Panc1 (cell line): ENCODE data around the gene TBC1D2B.

ENCODE experiments used
- CTCF ChIP-seq: fragments of 450-650 bp; IDR thresholded peaks from 2 replicates; pipeline ENCODE4 v1.5.1; 2017; ENCODE audit warnings: mild to moderate bottlenecking
- POLR2AphosphoS5 ChIP-seq: IDR thresholded peaks from 2 replicates; pipeline ENCODE4 v1.6.1; 2012; ENCODE audit warnings: mild to moderate bottlenecking, low read depth, low read length, moderate library complexity
- REST ChIP-seq, 2 experiments: IDR thresholded peaks; 2 replicates each; pipeline ENCODE4 v1.6.1; 2011 to 2012; ENCODE audit warnings: low read depth in 2 of 2, control low read depth in 1 of 2, low read length in 1 of 2, mild to moderate bottlenecking in 1 of 2, moderate library complexity in 1 of 2; ENCODE audit not compliant: insufficient read depth in 1 of 2
- SIN3A ChIP-seq: IDR thresholded peaks from 2 replicates; pipeline ENCODE4 v1.6.1; 2012; ENCODE audit warnings: low read depth, mild to moderate bottlenecking, low read length, moderate library complexity, borderline replicate concordance; ENCODE audit not compliant: insufficient read depth
- TCF7L2 ChIP-seq: IDR thresholded peaks from 2 replicates; pipeline ENCODE4 v1.6.1; 2011; ENCODE audit warnings: mild to moderate bottlenecking, low read depth, low read length, inconsistent platforms

- TF ChIP-seq POLR2AphosphoS5 (no peak), CTCF (no peak), REST (IDR thresholded peaks at IDR 0.05; ENCODE audit: insufficient read depth in 1 of 2, low read depth in 2 of 2, low read length in 1 of 2) (no peak), SIN3A (no peak), TCF7L2 (no peak)
These were observed 42.2 kb downstream of the TBC1D2B start for GRCh38 chr15:78035321-78035751.
